H9 (cell line): ENCODE results near the gene DDRGK1. TPM values are rescaled to one million over a fixed set of nuclear protein-coding genes. Genes with fewer than 3 reads are reported as not detected.

Experiments
- DNase-seq: peaks from one replicate; pipeline ENCODE4 v3.0.0-alpha.2; 2017
- H2AFZ ChIP-seq: one replicate; pipeline ENCODE4 v1.6.1; 2013; ENCODE audit warnings: mild to moderate bottlenecking, low read length, control low read depth, moderate library complexity
- H2AK5ac ChIP-seq: 2 replicates; pipeline ENCODE4 v1.6.1; 2013; ENCODE audit warnings: low read length, control low read depth, mixed read lengths; ENCODE audit not compliant: insufficient read length
- H2BK120ac ChIP-seq: one replicate; pipeline ENCODE4 v1.6.1; 2013; ENCODE audit warnings: low read depth, mild to moderate bottlenecking, low read length, control low read depth, inconsistent platforms; ENCODE audit not compliant: poor library complexity, severe bottlenecking
- H2BK12ac ChIP-seq: 2 replicates; pipeline ENCODE4 v1.6.1; 2013; ENCODE audit warnings: low read length, control low read depth, mixed read lengths, low read depth; ENCODE audit not compliant: insufficient read length
- H2BK15ac ChIP-seq: 2 replicates; pipeline ENCODE4 v1.6.1; 2013; ENCODE audit warnings: low read depth, low read length, control low read depth
- H2BK20ac ChIP-seq: one replicate; pipeline ENCODE4 v1.6.1; 2013; ENCODE audit warnings: low read depth, mild to moderate bottlenecking, low read length, control low read depth, inconsistent platforms; ENCODE audit not compliant: poor library complexity, severe bottlenecking
- H2BK5ac ChIP-seq: 2 replicates; pipeline ENCODE4 v1.6.1; 2013; ENCODE audit warnings: low read length, control low read depth, mixed read lengths; ENCODE audit not compliant: insufficient read length
- H3K14ac ChIP-seq: 2 replicates; pipeline ENCODE4 v1.6.1; 2013; ENCODE audit warnings: low read length, control low read depth; ENCODE audit not compliant: insufficient read depth
- H3K18ac ChIP-seq: 2 replicates; pipeline ENCODE4 v1.6.1; 2013; ENCODE audit warnings: low read depth, mild to moderate bottlenecking, mixed read lengths, low read length, control low read depth; ENCODE audit not compliant: insufficient read length
- H3K23ac ChIP-seq: 2 replicates; pipeline ENCODE4 v1.6.1; 2013; ENCODE audit warnings: low read length, control low read depth, mixed read lengths, low read depth; ENCODE audit not compliant: insufficient read length
- H3K23me2 ChIP-seq: 2 replicates; pipeline ENCODE4 v1.6.1; 2013; ENCODE audit warnings: low read depth, mild to moderate bottlenecking, mixed read lengths, low read length, control low read depth; ENCODE audit not compliant: insufficient read length, poor library complexity, severe bottlenecking
- H3K27ac ChIP-seq: 2 replicates; pipeline ENCODE4 v1.5.1; 2013; ENCODE audit warnings: low read length, control low read depth, mixed read lengths, low read depth; ENCODE audit not compliant: insufficient read length
- H3K27me3 ChIP-seq: 2 replicates; pipeline ENCODE4 v1.6.1; 2013; ENCODE audit warnings: low read length, control low read depth, inconsistent platforms; ENCODE audit not compliant: insufficient read depth
- H3K4ac ChIP-seq: 2 replicates; pipeline ENCODE4 v1.6.1; 2013; ENCODE audit warnings: low read depth, mild to moderate bottlenecking, control low read depth, inconsistent platforms, low read length, moderate library complexity
- H3K4me1 ChIP-seq: 2 replicates; pipeline ENCODE4 v1.6.1; 2013; ENCODE audit warnings: low read length, control low read depth, inconsistent platforms; ENCODE audit not compliant: insufficient read depth
- H3K4me2 ChIP-seq: 2 replicates; pipeline ENCODE4 v1.6.1; 2013; ENCODE audit warnings: low read length, control low read depth, mixed read lengths; ENCODE audit not compliant: insufficient read length, insufficient read depth
- H3K56ac ChIP-seq: 2 replicates; pipeline ENCODE4 v1.6.1; 2013; ENCODE audit warnings: low read depth, mild to moderate bottlenecking, mixed read lengths, low read length, control low read depth; ENCODE audit not compliant: insufficient read length
- H3K79me1 ChIP-seq: 2 replicates; pipeline ENCODE4 v1.6.1; 2013; ENCODE audit warnings: low read depth, mild to moderate bottlenecking, moderate library complexity, low read length, control low read depth, inconsistent platforms; ENCODE audit not compliant: insufficient read depth, poor library complexity, severe bottlenecking
- H3K79me2 ChIP-seq: 2 replicates; pipeline ENCODE4 v1.6.1; 2013; ENCODE audit warnings: low read length, control low read depth, inconsistent platforms; ENCODE audit not compliant: insufficient read depth
- H3K9ac ChIP-seq: 2 replicates; pipeline ENCODE4 v1.6.1; 2013; ENCODE audit warnings: low read length, control low read depth, mixed read lengths; ENCODE audit not compliant: insufficient read length; ENCODE audit errors: extremely low read depth
- H3K9me3 ChIP-seq: one replicate; pipeline ENCODE4 v1.6.1; 2013; ENCODE audit warnings: low read depth, low read length, inconsistent platforms; ENCODE audit not compliant: control insufficient read depth
- H3T11ph ChIP-seq: one replicate; pipeline ENCODE4 v1.6.1; 2013; ENCODE audit warnings: mild to moderate bottlenecking, low read length, control low read depth, inconsistent platforms
- H4K20me1 ChIP-seq: one replicate; pipeline ENCODE4 v1.6.1; 2013; ENCODE audit not compliant: control insufficient read depth, insufficient read length, insufficient read depth
- H4K5ac ChIP-seq: 2 replicates; pipeline ENCODE4 v1.6.1; 2013; ENCODE audit warnings: low read depth, mild to moderate bottlenecking, mixed read lengths, low read length, control low read depth; ENCODE audit not compliant: insufficient read length
- H4K8ac ChIP-seq: replicated peaks from 2 replicates; pipeline ENCODE4 v1.6.1; 2013; ENCODE audit warnings: low read length, control low read depth, mixed read lengths, low read depth; ENCODE audit not compliant: insufficient read length
- H4K91ac ChIP-seq: 2 replicates; pipeline ENCODE4 v1.6.1; 2013; ENCODE audit warnings: low read depth, mild to moderate bottlenecking, moderate library complexity, mixed read lengths, low read length, control low read depth; ENCODE audit not compliant: insufficient read length
- H3K27ac Mint-ChIP-seq, 3 experiments: 2 replicates in 2 of 3; 3 replicates in 1 of 3; pipeline ENCODE4 v1.8.0; 2020 to 2021; ENCODE audit warnings: mixed read lengths in 3 of 3, mild to moderate bottlenecking in 1 of 3, moderate library complexity in 1 of 3
- H3K27me3 Mint-ChIP-seq: 2 replicates; pipeline ENCODE4 v1.8.0; 2021; ENCODE audit warnings: low read depth, mild to moderate bottlenecking, moderate library complexity, mixed read lengths
- H3K36me3 Mint-ChIP-seq, 3 experiments: 2 replicates in 2 of 3; 3 replicates in 1 of 3; pipeline ENCODE4 v1.8.0; 2020 to 2021; ENCODE audit warnings: low read depth in 3 of 3, mixed read lengths in 3 of 3; ENCODE audit not compliant: insufficient read depth in 1 of 3
- H3K4me1 Mint-ChIP-seq, 2 experiments: 2 replicates each; pipeline ENCODE4 v1.8.0; 2020; ENCODE audit warnings: mixed read lengths in 2 of 2
- H3K4me3 Mint-ChIP-seq, 2 experiments: 2 replicates in 1 of 2; 3 replicates in 1 of 2; pipeline ENCODE4 v1.8.0; 2020 to 2021; ENCODE audit warnings: mild to moderate bottlenecking in 2 of 2, mixed read lengths in 2 of 2, moderate library complexity in 1 of 2
- H3K9me3 Mint-ChIP-seq, 2 experiments: 2 replicates in 1 of 2; 3 replicates in 1 of 2; pipeline ENCODE4 v1.8.0; 2020; ENCODE audit warnings: mild to moderate bottlenecking in 2 of 2, mixed read lengths in 2 of 2, moderate library complexity in 1 of 2
- WGBS: extraction: QIAGEN DNeasy Blood & Tissue Kit; methylation state at CpG from one replicate; pipeline ENCODE4 v1.1.7; 2013; ENCODE audit warnings: missing lambda C conversion rate, low lambda C conversion rate, mixed read lengths; ENCODE audit not compliant: insufficient read length; ENCODE audit errors: extremely low coverage; 5-methylcytosine and 5-hydroxymethylcytosine counted together
- total RNA-seq: library from RNA; stranded (reverse); gene quantifications from 2 replicates; pipeline ENCODE4 v1.2.1, GENCODE V29; 2021
- TF ChIP-seq, protein P1 (sequence below): fragments of 200-600 bp; sonication (generic); conservative IDR thresholded peaks from 3 replicates; pipeline ENCODE4 v1.8.0; 2021; ENCODE audit warnings: antibody characterized with exemption, mild to moderate bottlenecking

The DDRGK1 gene
- total RNA-seq, 1 experiment from 2014 or later = 58.1 TPM

DNA sequence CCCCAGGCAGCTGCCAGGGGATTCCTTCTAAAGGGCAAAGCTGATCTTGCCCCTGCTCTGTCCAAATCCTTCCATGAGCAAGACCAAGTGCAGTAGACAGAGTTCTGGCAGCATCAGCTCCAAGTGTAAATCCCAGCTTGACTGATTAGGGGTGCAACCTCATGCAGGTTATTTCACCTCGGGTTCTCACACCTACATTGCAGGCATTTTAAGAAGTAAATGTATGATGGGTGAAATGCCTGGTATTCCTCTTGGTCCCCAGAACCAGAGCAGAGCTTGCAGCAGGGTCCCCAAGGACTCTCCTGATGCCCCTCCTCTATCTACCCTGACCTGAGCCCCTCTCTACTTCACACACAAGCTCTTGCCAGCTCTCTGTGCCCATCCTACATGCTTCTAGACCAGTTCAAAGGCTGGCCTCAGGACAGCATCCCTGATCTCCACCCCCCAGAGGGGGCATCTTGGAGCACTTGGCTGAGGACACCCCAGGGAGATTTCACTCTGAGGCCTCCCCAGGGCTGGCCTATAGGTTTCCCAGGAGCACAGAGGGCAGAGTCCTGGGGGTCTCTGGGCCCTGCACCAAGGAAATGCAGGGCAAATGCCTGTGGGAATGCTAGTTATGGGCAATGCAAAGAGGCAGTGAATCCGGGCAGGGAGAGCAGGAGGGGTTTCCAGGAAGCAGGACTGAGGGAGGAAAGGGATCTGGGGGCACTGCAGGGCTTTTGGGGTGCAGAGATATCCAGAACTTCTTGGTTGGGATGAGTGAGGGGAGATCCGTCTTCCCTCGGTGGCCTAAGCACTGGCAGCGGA lies 32.2 kb downstream of the DDRGK1 start:
- no peak overlapping the region for H4K8ac ChIP-seq
- no peaks in the 10 kb centered on the region for H3K79me1 ChIP-seq

More for the DNA sequence above, 32.2 kb downstream of the DDRGK1 start:
- H3K23ac ChIP-seq = no peak overlapping the region
- peak overlapping the region in 1 of 3 experiments; percentile 49; a peak in 1 of 7 replicates for H3K27ac Mint-ChIP-seq
- H3K4me2 ChIP-seq = peak overlapping the region; percentile 67
- H4K91ac ChIP-seq = no peak overlapping the region
- H3K4ac ChIP-seq = no peak overlapping the region
- H3K27ac ChIP-seq = no peak overlapping the region
- H3K9ac ChIP-seq = no peak overlapping the region
- H3K79me2 ChIP-seq = no peaks in the 10 kb centered on the region
- no peaks in the 10 kb centered on the region for H3K9me3 ChIP-seq
- no peak overlapping the region for H2BK5ac ChIP-seq
- no peaks in the 10 kb centered on the region for H3K27me3 ChIP-seq
- peak overlapping the region; percentile 61 to 83 for H3K4me3 Mint-ChIP-seq
- no peak overlapping the region for H3K18ac ChIP-seq
- no peak overlapping the region for H2AFZ ChIP-seq
- H3T11ph ChIP-seq = no peak overlapping the region
- no peak overlapping the region for H2BK120ac ChIP-seq
- H2BK15ac ChIP-seq = no peak overlapping the region
- H4K20me1 ChIP-seq = no peaks in the 10 kb centered on the region
- whole genome bisulfite sequencing = no CpG with 5 or more reads among the region's 5 CpGs
- H3K56ac ChIP-seq = no peak overlapping the region
- H3K27me3 Mint-ChIP-seq = peaks cover 17% of the 10 kb centered on the region
- peak overlapping the region; percentile 12; the same call in 1 of the 2 replicates for H3K14ac ChIP-seq
- H2BK12ac ChIP-seq = no peak overlapping the region
- peaks cover 2 to 4% (median 3%) of the 10 kb centered on the region in 3 experiments; a peak in 3 of 7 replicates for H3K36me3 Mint-ChIP-seq
- peaks cover 23% of the 10 kb centered on the region for H3K23me2 ChIP-seq
- no peaks in the 10 kb centered on the region; the same call in 1 of the 2 replicates for H3K4me1 ChIP-seq
- TF ChIP-seq, protein P1, sequence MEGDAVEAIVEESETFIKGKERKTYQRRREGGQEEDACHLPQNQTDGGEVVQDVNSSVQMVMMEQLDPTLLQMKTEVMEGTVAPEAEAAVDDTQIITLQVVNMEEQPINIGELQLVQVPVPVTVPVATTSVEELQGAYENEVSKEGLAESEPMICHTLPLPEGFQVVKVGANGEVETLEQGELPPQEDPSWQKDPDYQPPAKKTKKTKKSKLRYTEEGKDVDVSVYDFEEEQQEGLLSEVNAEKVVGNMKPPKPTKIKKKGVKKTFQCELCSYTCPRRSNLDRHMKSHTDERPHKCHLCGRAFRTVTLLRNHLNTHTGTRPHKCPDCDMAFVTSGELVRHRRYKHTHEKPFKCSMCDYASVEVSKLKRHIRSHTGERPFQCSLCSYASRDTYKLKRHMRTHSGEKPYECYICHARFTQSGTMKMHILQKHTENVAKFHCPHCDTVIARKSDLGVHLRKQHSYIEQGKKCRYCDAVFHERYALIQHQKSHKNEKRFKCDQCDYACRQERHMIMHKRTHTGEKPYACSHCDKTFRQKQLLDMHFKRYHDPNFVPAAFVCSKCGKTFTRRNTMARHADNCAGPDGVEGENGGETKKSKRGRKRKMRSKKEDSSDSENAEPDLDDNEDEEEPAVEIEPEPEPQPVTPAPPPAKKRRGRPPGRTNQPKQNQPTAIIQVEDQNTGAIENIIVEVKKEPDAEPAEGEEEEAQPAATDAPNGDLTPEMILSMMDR = no peak
- DNase-seq = no peak
- H4K5ac ChIP-seq = no peak overlapping the region
- peaks cover 39 to 49% of the 10 kb centered on the region in 2 experiments for H3K4me1 Mint-ChIP-seq
- H2AK5ac ChIP-seq = no peak overlapping the region
- no peak overlapping the region for H2BK20ac ChIP-seq
- no peaks in the 10 kb centered on the region; a peak in 1 of 5 replicates for H3K9me3 Mint-ChIP-seq
